Activated CD4-positive, alpha-beta T cell treated with anti-CD3 and anti-CD28 coated beads, Interleukin-2, amount 50 U/mL, for 16 hours (primary cell): ENCODE measurements around the gene CMKLR1.
A peak's percentile ranks its signal among the peaks of the same experiment; 100 is the strongest.

Experiments
- DNase-seq: peaks from one replicate; pipeline ENCODE4 v3.0.0-alpha.2; 2020

The CMKLR1 gene

GRCh38 chr12:108297895-108298760 lies 41.0 kb downstream of the CMKLR1 start:
- DNase-seq = peak; percentile 37

DNA sequence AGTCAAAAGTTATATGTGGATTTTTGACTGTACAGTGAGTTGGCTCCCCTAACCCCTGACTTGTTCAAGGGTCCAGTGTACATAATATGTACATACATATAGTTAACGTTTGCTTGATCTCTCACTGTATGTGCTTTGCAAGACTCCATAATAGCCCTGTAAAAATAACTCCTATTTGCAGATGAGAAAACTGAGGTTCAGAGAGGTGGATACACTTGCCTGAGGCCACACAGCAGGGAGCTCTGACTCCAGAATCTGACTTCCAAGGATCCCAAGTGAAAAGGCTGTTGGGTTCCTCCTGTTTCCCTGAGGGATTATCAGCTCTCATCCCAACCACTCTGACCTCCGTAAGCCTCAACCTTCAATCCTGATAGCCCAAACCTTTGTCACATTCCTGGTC lies 41.7 kb downstream of the CMKLR1 start:
- no peak for DNase-seq

GRCh38 chr12:108296945-108297344 lies 42.2 kb downstream of the CMKLR1 start:
- DNase-seq = no peak

- no peak for DNase-seq
These were observed 43.5 kb downstream of the CMKLR1 start for GRCh38 chr12:108295641-108296040.

DNA sequence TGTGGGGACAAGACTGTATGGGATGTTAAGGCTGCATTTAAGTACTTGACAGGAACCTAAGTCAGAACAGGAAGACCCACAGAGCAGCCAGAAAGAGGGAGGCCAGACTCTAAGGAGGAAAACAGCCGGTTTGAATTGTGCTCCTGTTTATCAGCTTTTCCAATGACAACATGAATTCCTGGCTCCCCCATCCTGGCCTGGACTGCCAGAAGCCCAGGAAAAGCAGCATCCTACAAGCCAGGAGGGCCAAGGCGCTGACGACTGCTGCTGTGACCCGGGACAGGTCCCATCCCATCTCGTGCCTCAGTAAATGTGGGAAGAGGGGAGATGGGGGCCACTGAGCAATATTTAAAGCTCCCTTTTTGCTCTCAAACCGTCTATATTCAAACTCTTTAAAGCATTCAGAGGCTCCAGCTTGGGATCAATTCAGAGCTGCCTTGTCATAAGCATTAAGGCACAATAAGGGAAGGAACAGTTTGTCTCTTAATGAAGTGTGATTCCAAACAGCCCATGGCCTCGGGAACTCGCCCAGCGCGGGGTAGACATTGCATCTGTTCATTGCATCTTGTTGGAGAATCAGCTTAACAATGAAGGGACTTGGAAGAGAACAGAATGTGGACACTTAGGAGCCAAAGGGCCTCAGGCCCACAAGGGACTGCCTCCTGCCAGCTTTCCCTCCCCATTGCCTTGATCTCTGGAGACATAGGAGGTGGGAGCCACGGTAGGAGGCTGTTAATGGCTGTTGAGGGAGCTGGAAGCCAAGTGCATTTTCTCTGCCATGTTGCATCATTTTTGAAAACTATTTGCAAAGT lies 49.6 kb downstream of the CMKLR1 start:
- DNase-seq = no peak

GRCh38 chr12:108287227-108287626 lies 51.9 kb downstream of the CMKLR1 start:
- DNase-seq = no peak

DNA sequence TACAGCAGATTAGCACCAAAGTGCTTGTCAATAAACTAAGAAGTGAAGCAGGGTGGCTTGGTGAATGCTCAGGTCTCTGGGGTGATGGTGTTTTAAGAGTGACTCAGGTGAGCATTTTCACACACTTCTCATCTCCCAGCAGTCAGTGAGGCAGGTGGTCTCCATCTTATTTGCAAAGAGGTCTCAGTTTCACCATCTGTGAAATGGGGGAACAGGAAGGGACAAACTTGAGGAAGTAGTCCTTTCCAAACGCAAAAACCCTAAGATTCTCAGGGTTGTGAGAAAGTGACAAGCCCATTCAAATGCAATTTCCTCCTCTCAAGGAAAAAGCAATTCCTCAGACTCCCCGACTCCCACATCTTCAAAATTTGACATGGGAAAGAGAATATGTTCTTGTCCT lies 54.1 kb downstream of the CMKLR1 start:
- DNase-seq = no peak

DNA sequence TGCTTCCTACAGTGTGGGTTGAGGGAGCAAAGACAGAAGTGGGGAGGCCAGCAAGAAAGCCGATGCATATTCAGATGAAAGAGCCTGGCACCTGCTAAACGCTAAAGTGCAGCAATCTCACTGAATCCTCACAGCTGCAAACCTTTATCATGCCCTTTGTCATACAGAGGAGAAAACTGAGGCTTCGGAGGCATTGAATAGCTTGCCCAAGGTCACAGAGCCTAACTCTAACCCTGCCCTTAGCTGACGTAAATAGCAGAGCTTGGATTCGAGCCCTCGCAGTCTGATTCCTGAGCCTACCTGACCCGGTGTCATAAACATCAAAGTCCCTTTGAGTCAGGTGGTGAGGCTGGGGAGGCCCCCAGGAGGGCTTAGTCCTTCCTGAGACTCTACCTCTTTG lies 54.9 kb downstream of the CMKLR1 start:
- DNase-seq = no peak

GRCh38 chr12:108282676-108283075 lies 56.4 kb downstream of the CMKLR1 start:
- DNase-seq = no peak

GRCh38 chr12:108282160-108282559 lies 57.0 kb downstream of the CMKLR1 start:
- DNase-seq = no peak

- DNase-seq = no peak
These were observed 61.5 kb downstream of the CMKLR1 start for GRCh38 chr12:108277613-108278012.

DNA sequence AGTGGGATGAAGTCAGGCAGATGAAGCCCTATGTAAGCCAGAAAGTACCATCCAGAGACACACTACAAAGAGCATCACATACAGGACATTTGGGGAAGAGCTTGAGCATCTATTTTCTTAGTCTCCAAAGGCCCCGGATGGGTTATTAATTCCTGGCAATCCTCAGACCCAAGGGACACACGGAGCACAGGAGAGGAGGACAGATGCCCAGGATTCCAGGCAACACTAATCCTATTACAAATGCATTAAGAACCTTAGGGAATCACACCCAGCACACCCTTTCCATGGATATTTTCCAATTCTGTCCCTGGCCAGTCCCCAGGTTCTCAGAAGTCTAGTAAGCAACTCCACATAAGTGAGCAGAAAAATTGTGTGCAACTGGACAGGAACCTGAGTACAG lies 65.9 kb downstream of the CMKLR1 start:
- no peak for DNase-seq

GRCh38 chr12:108271951-108272872 lies 66.9 kb downstream of the CMKLR1 start:
- no peak for DNase-seq

GRCh38 chr12:108270849-108271143 lies 68.3 kb downstream of the CMKLR1 start:
- DNase-seq = no peak

- DNase-seq = no peak
These were observed 68.9 kb downstream of the CMKLR1 start for GRCh38 chr12:108270035-108270848.

DNA sequence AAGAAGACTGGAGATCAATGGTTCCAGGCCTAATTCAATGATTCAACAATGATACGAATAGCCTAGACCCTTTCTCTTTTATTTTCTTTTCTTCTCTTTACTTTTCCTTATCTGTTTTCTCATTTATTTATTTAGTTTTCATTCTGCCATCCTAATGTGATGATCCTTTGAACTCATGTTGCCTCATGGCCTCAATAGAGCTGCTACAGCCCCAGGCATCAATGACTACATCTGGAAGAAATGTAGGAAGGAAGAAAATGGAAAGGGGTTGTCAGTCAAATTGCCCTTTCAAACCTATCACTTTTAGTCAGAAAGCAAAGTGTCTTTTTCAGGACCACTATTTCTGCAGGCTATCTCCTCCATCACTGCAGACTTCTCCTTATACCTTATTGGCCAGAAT lies 69.9 kb downstream of the CMKLR1 start:
- DNase-seq = no peak

- DNase-seq = no peak
These were observed 70.7 kb downstream of the CMKLR1 start for GRCh38 chr12:108268397-108268796.

DNA sequence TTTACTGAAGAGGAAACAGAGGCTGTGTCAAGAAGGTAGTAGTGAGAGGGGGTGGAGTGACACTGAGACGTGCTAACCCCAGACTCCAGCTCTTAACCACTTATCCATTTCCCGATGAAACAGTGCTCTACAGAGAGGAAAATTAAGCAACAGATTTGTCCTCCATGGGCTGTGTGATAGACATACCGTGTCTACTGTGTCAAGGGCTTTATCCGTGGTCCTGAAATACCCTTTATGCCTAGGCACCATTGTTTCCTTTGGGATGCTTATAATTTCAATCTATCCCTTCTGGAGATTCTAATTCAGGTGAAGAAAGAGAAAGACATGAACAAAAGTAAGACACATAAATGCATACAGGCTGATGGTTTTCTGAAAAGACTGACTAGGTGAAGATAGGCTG lies 71.7 kb downstream of the CMKLR1 start:
- DNase-seq = no peak

- no peak for DNase-seq
These were observed 73.0 kb downstream of the CMKLR1 start for GRCh38 chr12:108266131-108266530.

GRCh38 chr12:108265505-108265904 lies 73.6 kb downstream of the CMKLR1 start:
- DNase-seq = no peak

- DNase-seq = no peak
These were observed 78.1 kb downstream of the CMKLR1 start for GRCh38 chr12:108260969-108261368.

GRCh38 chr12:108260039-108260438 lies 79.1 kb downstream of the CMKLR1 start:
- DNase-seq = no peak
